ENCODE measurements around the gene C6orf52.

C6orf52 gene

GRCh38 chr6:10719296-10719963 is 25.0 kb upstream of the C6orf52 start:
- TF ChIP-seq PATZ1 (CRISPR knock-in tag; IDR thresholded peaks at IDR 0.05; ENCODE audit: borderline replicate concordance): no peak
- no peak for ATAC-seq

- ATAC-seq: no peak
- TF ChIP-seq ESRRG (CRISPR knock-in tag; IDR thresholded peaks at IDR 0.05): no peak
- TF ChIP-seq RARB (CRISPR knock-in tag; IDR thresholded peaks at IDR 0.05): no peak
- TF ChIP-seq TOX (CRISPR knock-in tag; IDR thresholded peaks at IDR 0.05; ENCODE audit: borderline replicate concordance): no peak
- no peak for TF ChIP-seq ZNF8 (CRISPR knock-in tag; IDR thresholded peaks at IDR 0.05)
- no peak for TF ChIP-seq CSRNP3 (CRISPR knock-in tag; IDR thresholded peaks at IDR 0.05)
- TF ChIP-seq ZNF70 (CRISPR knock-in tag; IDR thresholded peaks at IDR 0.05): no peak
These were observed 19.5 kb upstream of the C6orf52 start for GRCh38 chr6:10713962-10714361.

GRCh38 chr6:10696655-10697054 is 2.2 kb upstream of the C6orf52 start:
- ATAC-seq: no peak
- TF ChIP-seq PATZ1 (CRISPR knock-in tag; IDR thresholded peaks at IDR 0.05; ENCODE audit: borderline replicate concordance) (no peak), ZNF8 (CRISPR knock-in tag; IDR thresholded peaks at IDR 0.05) (no peak), ARNTL (CRISPR knock-in tag; IDR thresholded peaks at IDR 0.05; ENCODE audit: borderline replicate concordance, low read depth) (no peak), OSR1 (CRISPR knock-in tag; IDR thresholded peaks at IDR 0.05) (no peak), TSHZ2 (CRISPR knock-in tag; IDR thresholded peaks at IDR 0.05) (no peak), TCF4 (CRISPR knock-in tag; IDR thresholded peaks at IDR 0.05; ENCODE audit: borderline replicate concordance) (no peak), SNAI2 (CRISPR knock-in tag; IDR thresholded peaks at IDR 0.05) (no peak), TOX (CRISPR knock-in tag; IDR thresholded peaks at IDR 0.05; ENCODE audit: borderline replicate concordance) (no peak), CSRNP3 (CRISPR knock-in tag; IDR thresholded peaks at IDR 0.05) (no peak), POU6F1 (CRISPR knock-in tag; IDR thresholded peaks at IDR 0.05; ENCODE audit: borderline replicate concordance, low read depth) (no peak), BACH2 (CRISPR knock-in tag; IDR thresholded peaks at IDR 0.05; ENCODE audit: borderline replicate concordance) (no peak), ZFP3 (CRISPR knock-in tag; IDR thresholded peaks at IDR 0.05) (no peak), ZC3H10 (CRISPR knock-in tag; IDR thresholded peaks at IDR 0.05) (no peak), ZFP30 (CRISPR knock-in tag; IDR thresholded peaks at IDR 0.05) (no peak), RARB (CRISPR knock-in tag; IDR thresholded peaks at IDR 0.05) (no peak), ISL1 (CRISPR knock-in tag; IDR thresholded peaks at IDR 0.05) (no peak), PPARA (CRISPR knock-in tag; IDR thresholded peaks at IDR 0.05; ENCODE audit: borderline replicate concordance) (no peak), GLIS3 (CRISPR knock-in tag; IDR thresholded peaks at IDR 0.05) (no peak), ZNF565 (CRISPR knock-in tag; conservative IDR thresholded peaks at IDR 0.05; ENCODE audit: low read depth) (no peak)
